ENCODE results near the gene FAM171A1.

Gene FAM171A1

DNA sequence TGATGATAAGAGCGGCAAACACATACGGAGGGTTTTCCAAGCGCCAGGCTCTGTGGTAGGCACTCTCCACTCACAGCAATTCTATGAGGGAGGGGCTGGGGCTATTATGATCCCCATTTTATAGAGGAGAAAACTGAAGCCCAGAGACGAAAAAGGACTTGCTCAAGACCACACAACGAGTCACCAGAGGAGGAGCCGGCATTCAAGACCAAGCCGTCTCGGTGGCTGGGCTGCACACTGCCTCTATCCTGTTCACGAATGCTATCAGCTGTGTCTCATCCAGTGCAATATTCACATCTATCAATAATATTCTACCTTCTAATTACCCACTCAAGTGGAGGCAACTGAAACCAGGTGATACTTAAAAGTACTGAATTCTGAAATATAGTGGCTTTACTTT is 134.7 kb downstream of the FAM171A1 start:
- Mint-ChIP-seq H3K4me3 (no peak overlapping the region), H3K27me3 (ENCODE audit: low read depth) (no peaks in the 10 kb centered on the region)

DNA sequence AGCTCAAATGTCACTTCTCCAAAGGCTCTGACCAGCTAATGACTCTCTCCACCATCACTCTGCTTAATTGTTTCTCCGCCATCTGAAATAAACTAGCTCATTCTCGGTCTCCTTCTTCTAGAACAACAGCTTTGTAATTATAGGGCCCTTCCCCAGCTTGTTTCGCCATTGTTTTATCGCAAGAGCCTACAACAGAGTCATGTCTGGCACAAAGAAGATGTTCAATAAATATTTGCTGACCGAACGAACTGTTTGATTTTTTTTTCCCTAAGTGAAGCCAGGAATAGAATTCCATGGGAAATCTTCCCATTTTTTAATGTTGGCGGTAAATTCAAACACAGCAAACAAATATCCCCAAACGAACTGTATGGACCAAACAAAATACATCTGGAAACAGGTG is 138.8 kb downstream of the FAM171A1 start:
- Mint-ChIP-seq H3K27ac (no peak overlapping the region), H3K9me3 (no peaks in the 10 kb centered on the region), H3K27me3 (ENCODE audit: low read depth) (no peaks in the 10 kb centered on the region), H3K4me3 (no peak overlapping the region), H3K4me1 (no peaks in the 10 kb centered on the region), H3K36me3 (ENCODE audit: low read depth) (peaks cover 39% of the 10 kb centered on the region)
- TF ChIP-seq, protein P1, sequence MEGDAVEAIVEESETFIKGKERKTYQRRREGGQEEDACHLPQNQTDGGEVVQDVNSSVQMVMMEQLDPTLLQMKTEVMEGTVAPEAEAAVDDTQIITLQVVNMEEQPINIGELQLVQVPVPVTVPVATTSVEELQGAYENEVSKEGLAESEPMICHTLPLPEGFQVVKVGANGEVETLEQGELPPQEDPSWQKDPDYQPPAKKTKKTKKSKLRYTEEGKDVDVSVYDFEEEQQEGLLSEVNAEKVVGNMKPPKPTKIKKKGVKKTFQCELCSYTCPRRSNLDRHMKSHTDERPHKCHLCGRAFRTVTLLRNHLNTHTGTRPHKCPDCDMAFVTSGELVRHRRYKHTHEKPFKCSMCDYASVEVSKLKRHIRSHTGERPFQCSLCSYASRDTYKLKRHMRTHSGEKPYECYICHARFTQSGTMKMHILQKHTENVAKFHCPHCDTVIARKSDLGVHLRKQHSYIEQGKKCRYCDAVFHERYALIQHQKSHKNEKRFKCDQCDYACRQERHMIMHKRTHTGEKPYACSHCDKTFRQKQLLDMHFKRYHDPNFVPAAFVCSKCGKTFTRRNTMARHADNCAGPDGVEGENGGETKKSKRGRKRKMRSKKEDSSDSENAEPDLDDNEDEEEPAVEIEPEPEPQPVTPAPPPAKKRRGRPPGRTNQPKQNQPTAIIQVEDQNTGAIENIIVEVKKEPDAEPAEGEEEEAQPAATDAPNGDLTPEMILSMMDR (IDR thresholded peaks at IDR 0.05; ENCODE audit: unreplicated experiment in 3 of 3) = no peak

More for the DNA sequence above, 134.7 kb downstream of the FAM171A1 start:
- Mint-ChIP-seq H3K27ac (no peak overlapping the region), H3K9me3 (no peaks in the 10 kb centered on the region), H3K36me3 (ENCODE audit: low read depth) (peaks cover 31% of the 10 kb centered on the region), H3K4me1 (no peaks in the 10 kb centered on the region)
- TF ChIP-seq, protein P1 (IDR thresholded peaks at IDR 0.05; ENCODE audit: unreplicated experiment in 3 of 3) = no peak

DNA sequence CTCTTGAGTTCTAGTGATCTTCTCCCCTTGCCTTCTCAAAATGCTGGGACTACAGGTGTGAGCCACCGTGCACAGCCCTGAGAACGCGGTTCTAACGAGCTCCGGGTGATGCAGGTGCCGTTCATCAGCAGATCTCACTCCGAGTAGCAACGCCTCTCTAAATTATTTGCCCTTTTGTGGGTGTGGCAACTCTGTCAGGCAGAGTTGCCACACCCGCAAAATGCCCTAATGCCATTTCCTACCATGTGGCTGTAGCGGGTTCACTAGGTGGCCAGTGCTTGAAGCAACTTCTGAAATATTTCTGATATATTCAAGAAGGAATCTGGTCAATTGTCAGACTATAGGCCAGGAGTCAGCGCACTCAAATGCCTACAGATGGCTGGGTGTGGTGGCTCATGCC is 139.7 kb downstream of the FAM171A1 start:
- Mint-ChIP-seq H3K4me1 (no peaks in the 10 kb centered on the region), H3K27me3 (ENCODE audit: low read depth) (no peaks in the 10 kb centered on the region), H3K9me3 (peaks cover 3% of the 10 kb centered on the region), H3K36me3 (ENCODE audit: low read depth) (peaks cover 46% of the 10 kb centered on the region), H3K27ac (no peak overlapping the region), H3K4me3 (no peak overlapping the region)
- TF ChIP-seq, protein P1 (IDR thresholded peaks at IDR 0.05; ENCODE audit: unreplicated experiment in 3 of 3) = no peak

DNA sequence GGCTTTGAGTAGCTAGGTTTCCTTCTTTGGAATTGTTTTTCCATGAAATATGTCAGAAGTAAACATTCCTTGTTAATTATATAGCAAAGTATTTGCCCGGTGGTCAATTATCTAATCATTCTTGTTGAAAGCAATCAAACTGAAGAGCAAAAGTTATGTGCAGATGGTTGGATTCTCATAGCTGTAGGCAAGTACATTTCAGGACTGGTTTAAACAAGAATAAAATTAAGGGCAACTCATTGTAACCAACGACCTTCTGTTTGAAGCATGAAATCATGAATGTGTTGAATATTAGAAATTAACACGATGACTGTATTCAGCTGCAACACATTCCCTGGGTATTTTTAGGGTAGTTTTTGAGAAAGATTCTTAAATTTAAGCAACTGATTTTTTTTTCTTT is 140.8 kb downstream of the FAM171A1 start:
- Mint-ChIP-seq H3K27ac (no peak overlapping the region), H3K4me3 (no peak overlapping the region), H3K9me3 (peaks cover 5% of the 10 kb centered on the region), H3K27me3 (ENCODE audit: low read depth) (no peaks in the 10 kb centered on the region), H3K36me3 (ENCODE audit: low read depth) (peaks cover 48% of the 10 kb centered on the region), H3K4me1 (no peaks in the 10 kb centered on the region)
- TF ChIP-seq, protein P1 (IDR thresholded peaks at IDR 0.05; ENCODE audit: unreplicated experiment in 3 of 3) = no peak

DNA sequence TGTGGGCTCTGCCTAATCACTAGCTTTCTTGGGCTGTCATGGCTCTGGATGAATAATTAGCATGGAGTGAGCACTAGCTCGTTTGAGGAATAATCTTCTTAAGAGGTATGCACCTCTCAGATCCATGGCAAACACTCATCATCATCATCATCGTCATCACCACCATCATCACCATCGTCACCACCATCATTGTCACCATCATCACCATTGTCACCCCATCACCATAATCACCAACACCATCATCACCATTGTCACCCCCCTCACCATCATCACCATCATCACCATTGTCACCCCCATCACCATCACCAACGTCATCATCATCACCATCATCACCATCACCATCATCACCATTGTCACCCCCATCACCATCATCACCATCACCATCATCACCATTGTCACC is 141.8 kb downstream of the FAM171A1 start:
- Mint-ChIP-seq H3K9me3 (peaks cover 5% of the 10 kb centered on the region), H3K4me3 (no peak overlapping the region), H3K36me3 (ENCODE audit: low read depth) (peaks cover 57% of the 10 kb centered on the region), H3K4me1 (no peaks in the 10 kb centered on the region), H3K27me3 (ENCODE audit: low read depth) (no peaks in the 10 kb centered on the region), H3K27ac (no peak overlapping the region)
- TF ChIP-seq, protein P1 (IDR thresholded peaks at IDR 0.05; ENCODE audit: unreplicated experiment in 3 of 3) = no peak

DNA sequence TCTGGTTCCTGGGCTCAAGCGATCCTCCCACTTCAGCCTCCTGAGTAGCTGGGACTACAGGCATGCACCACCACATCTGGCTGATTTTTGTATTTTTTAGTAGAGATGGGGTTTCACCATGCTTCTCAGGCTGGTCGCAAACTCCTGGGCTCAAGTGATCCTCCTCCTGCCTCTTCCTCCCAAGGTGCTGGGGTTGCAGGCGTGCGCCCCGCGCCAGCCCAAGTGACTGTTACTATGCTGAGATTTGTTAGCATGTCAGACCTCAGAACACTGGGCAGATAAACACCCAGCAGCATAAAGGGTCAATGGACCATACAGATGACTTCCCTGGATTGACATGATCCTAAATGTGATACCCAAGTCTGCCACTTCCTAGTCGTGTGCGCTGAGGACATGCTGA is 142.7 kb downstream of the FAM171A1 start:
- no peak overlapping the region for H3K4me3 Mint-ChIP-seq
- peaks cover 5% of the 10 kb centered on the region for H3K9me3 Mint-ChIP-seq
- TF ChIP-seq, protein P1 (IDR thresholded peaks at IDR 0.05; ENCODE audit: unreplicated experiment in 3 of 3) = no peak
- H3K4me1 Mint-ChIP-seq = no peaks in the 10 kb centered on the region
- no peak overlapping the region for H3K27ac Mint-ChIP-seq
- no peaks in the 10 kb centered on the region for H3K27me3 Mint-ChIP-seq (ENCODE audit: low read depth)
- peaks cover 55% of the 10 kb centered on the region for H3K36me3 Mint-ChIP-seq (ENCODE audit: low read depth)

All from nephron (organoid).